Endometrial microvascular endothelial cells (primary cell): ENCODE results near the gene MRPS27. TPM values are rescaled to one million over a fixed set of nuclear protein-coding genes. Genes with fewer than 3 reads are reported as not detected.
"Not testable (repeated sequence)": the region's sequence is repeated elsewhere in the genome, so short reads cannot be mapped to it uniquely, and the experiment has no call there.

Source experiments
- in situ Hi-C: cut with HindIII; loops from 2 replicates; pipeline ENCODE4 v1.10.0; 2017; ENCODE audit warnings: low sequenced_read_pairs, low pct_unique_long_range_greater_than_20kb; ENCODE audit errors: inconsistent ontology term
- total RNA-seq: library from RNA; depleted of rRNA; stranded (reverse); fragments of >200 nt; gene quantifications from one replicate; pipeline ENCODE4 v1.2.3, GENCODE V29; 2015; ENCODE audit errors: inconsistent ontology term

Gene MRPS27
- total RNA-seq, 1 donor from 2014 or later, result 95.5 TPM

- in situ Hi-C loops, result no loop called here
Observed at GRCh38 chr5:72330712-72331111, 10.7 kb upstream of the MRPS27 start.

GRCh38 chr5:72328172-72328571, 8.1 kb upstream of the MRPS27 start:
- in situ Hi-C loops, result no loop called here

GRCh38 chr5:72326306-72326649, 6.2 kb upstream of the MRPS27 start:
- in situ Hi-C loops, result no loop called here

DNA sequence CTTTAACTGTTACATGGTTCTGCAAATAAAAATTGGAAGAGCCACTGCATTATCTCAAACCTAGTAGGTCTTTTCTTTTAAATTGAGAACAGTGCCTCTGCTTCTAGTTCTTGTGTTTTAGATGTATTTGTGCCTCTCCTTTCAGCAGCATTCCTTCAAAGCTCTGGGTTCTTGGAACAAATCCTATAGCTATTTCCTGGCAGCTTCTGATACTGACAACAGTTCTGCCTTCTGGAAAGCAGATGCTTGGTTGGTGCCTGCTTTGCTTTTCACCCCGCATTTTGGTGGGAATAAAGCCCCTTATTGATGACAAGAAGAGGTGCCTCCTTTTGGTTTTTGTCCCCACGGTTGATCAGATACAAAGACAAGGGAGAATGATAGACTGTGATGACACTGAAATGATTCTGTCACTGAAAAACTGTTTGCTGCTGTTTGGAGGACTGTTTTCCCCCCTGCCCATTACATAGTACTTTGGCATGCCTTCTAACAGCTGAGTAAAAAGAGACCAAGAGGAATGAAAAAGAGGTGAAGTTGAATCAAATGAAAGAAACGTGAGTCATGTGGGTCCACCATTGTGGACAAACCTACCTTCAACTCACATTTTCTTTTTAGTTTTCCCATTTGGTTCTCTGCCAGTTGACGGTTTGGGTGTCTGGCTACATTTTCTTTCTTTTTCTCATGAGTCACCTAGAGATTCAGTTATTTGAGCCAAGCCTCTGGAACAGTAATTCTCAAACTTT, 5.7 kb upstream of the MRPS27 start:
- in situ Hi-C loops, result no loop called here

GRCh38 chr5:72324189-72324825, 4.3 kb upstream of the MRPS27 start:
- in situ Hi-C loops, result no loop called here

GRCh38 chr5:72319435-72319975, 535 bp downstream of the MRPS27 start:
- in situ Hi-C loops, result not testable (repeated sequence)

- in situ Hi-C loops, result no loop called here
Observed at GRCh38 chr5:72314571-72315172, 5.4 kb downstream of the MRPS27 start.

DNA sequence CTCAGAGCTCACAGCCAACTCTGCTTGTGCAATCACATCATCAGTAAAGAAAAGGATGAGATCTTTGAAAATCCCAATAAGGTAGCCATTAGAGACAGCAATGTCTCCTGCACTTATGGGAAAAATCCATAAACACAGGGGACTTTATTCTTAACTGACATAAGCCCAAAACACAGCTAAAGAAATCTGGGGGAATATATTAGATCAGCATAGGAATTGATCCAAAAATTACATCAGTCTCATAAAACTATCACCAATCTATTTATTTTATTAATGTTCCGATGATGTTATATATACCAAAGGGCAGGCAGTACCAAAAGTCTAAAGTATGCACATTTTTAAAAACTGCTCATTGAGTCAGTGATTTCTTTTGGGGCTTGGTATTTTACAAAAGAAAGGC, 6.9 kb downstream of the MRPS27 start:
- in situ Hi-C loops, result no loop called here

DNA sequence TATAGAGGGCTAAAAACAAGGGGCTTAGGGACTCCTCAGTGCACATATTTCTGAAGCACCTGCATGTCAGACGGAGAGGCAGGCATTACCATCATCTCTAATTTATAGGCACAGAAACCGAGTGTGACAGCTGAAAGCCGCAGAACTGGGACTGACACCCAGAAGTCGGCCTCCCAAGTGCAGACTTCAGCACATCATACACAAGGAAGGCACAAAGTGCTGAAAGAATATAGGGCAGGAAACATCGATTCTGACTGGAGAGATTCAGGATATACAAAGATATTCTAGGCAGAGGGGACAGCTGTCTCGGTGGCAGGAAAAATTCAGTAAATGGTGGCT, 11.2 kb downstream of the MRPS27 start:
- in situ Hi-C loops, result loop anchor here (10.0 kb wide), 1 partner anchor 174 kb away; no protein-coding TSS in a partner anchor

DNA sequence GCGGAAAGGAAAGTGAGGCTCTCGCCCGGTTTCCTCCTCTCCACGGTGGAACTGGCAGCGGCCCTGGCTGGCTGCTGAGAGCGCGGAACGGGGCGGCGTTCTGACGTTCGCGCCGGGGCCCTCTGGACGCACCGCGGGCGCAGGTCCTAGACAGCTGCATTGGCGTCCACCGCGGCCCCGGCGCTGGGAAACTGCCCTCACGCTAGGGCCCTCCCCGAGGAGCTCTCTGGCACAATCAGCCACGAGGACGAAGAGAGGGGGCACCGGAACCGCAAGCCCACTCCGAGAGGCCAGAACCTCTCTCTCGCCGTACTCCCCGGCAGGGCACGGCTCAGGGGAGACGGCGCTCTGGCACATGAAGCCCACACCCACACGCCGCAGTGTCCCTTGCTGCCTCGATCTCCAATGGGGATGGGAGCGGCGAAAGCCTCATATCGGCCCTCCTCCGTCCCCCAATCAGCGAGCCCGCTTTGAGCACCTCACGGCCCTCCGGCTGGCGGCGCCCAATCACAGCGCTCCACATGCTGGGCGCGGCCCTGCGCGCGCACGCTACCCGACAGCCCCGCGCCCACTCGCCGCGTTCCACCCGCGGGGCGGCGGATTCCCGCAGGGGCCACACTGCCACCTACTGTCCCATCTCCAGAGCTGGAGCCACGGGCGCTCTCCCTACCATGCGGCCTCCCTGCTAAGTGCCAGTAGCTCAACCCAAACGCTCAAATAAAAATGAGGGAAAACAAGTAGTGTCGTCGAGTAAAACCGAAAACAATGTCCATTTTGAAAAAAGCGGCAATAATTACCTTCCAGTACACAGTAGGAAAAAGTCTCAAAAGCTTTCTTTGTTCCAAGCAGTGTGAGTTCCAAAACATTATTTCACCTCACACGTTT, 11.8 kb downstream of the MRPS27 start:
- in situ Hi-C loops, result loop anchor here (10.0 kb wide), 1 partner anchor 173 kb away; no protein-coding TSS in a partner anchor

GRCh38 chr5:72307573-72307967, 12.5 kb downstream of the MRPS27 start:
- in situ Hi-C loops, result loop anchor here (10.0 kb wide), 1 partner anchor 173 kb away; no protein-coding TSS in a partner anchor

GRCh38 chr5:72305194-72306142, 14.6 kb downstream of the MRPS27 start:
- in situ Hi-C loops, result loop anchor here (10.0 kb wide), 1 partner anchor 171 kb away; no protein-coding TSS in a partner anchor

GRCh38 chr5:72302171-72302570, 17.9 kb downstream of the MRPS27 start:
- in situ Hi-C loops, result loop anchor here (10.0 kb wide), 1 partner anchor 167 kb away; no protein-coding TSS in a partner anchor

DNA sequence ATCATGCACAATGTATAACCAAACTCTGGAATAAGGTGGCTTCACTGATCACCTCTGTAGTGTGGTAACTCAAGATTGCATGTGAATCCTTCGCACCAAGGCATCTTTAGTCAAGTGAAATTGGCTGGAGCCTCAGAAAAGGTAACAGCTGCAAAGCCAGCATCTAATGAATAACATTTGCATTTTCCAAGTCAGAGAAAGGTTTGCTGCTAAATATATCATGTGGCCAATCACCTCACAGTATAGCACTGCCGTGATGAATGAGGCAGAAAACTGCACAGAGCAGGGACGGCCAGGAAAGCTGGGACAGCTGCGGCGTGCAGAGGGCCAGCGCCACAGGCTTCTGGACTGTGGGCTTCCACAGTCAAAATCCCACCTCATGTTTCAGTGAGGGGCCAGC, 18.5 kb downstream of the MRPS27 start:
- in situ Hi-C loops, result loop anchor here (10.0 kb wide), 1 partner anchor 167 kb away; no protein-coding TSS in a partner anchor

- in situ Hi-C loops, result loop anchor here (10.0 kb wide), 1 partner anchor 166 kb away; no protein-coding TSS in a partner anchor
Observed at GRCh38 chr5:72300590-72301339, 19.3 kb downstream of the MRPS27 start.

DNA sequence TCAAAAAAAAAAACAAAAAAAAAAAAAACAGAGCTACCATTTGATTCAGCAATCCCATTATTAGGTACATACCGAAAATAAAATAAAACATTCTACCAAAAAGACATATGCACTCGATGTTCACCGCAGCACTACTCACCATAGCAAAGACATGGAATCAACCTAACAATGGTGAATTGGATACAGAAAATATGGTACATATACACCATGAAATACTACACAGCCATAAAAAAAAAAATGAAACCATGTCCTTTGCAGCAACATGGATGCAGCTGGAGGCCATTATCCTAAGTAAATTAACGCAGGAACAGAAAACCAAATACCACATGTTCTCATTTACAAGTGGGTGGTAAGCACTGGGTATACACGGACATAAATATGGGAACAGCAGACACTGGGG, 21.3 kb downstream of the MRPS27 start:
- in situ Hi-C loops, result no loop called here

DNA sequence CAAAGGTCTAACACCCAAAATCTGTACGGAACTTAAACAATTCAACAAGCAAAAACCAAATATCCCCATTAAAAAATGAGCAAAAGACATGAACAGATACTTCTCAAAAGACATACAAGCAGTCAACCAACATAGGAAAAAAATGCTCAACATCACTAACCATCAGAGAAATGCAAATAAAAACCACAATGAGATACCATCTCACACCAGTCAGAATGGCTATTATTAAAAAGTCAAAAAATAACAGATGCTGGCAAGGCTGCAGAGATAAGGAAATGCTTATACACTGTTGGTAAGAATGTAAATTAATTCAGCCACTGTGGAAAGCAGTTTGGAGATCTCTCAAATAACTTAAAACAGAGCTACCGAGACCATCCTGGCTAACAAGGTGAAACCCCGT, 21.9 kb downstream of the MRPS27 start:
- in situ Hi-C loops, result not testable (repeated sequence)
